Adrenal gland (tissue), 5 donors: ENCODE results near the gene SYNDIG1.

Experiments
- POLR2A ChIP-seq, 2 donors: fragments of 450-650 bp; IDR thresholded peaks; one replicate each; pipeline ENCODE4 v1.6.1; 2017; ENCODE audit warnings: antibody characterized with exemption in 2 of 2, mild to moderate bottlenecking in 2 of 2, moderate library complexity in 1 of 2
- TF ChIP-seq, protein P1 (sequence below), 6 experiments: fragments of 450-650 bp in 4 of 6; fragments of 200-600 bp in 2 of 6; sonication (generic) in 1 of 6; IDR thresholded peaks; 1 replicate in 5 of 6; 2 replicates in 1 of 6; pipeline versions ENCODE4 v1.5.1 to v1.8.0; 2016 to 2021; ENCODE audit warnings: antibody characterized with exemption in 6 of 6, mild to moderate bottlenecking in 2 of 6, moderate library complexity in 1 of 6
- donor health status: DM: no; HTN: no; CAD: no.

DNA sequence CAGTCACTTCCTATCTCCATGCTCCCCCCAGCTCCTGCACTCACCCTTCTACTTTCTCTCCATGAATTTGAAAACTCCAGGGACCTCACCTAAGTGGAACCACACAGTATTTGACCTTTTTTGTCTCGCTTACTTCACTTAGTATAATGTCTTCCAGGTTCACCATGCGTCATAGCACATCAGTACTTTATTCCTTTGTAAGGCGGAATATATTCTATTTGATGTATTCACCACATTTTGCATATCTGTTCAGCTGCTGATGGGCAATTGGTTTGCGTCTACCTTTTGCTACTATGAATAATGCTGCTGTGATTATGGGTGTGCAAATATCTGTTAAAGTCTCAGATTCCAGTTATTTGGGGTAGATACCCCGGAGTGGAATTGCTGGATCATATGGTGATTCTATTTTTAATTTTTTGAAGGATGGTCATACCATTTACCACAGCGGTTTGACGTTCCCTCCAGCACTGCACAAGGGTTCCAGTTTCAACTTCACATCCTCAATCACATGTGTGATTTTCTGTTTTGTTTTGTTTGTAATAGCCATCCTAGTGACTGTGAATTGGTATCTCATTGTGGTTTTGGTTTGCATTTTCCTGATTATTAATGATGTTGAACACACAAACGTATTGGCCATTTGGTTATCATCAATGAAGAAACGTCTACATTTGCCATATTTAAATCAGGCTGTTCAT, 20.3 kb upstream of the SYNDIG1 start:
- TF ChIP-seq, protein P1, sequence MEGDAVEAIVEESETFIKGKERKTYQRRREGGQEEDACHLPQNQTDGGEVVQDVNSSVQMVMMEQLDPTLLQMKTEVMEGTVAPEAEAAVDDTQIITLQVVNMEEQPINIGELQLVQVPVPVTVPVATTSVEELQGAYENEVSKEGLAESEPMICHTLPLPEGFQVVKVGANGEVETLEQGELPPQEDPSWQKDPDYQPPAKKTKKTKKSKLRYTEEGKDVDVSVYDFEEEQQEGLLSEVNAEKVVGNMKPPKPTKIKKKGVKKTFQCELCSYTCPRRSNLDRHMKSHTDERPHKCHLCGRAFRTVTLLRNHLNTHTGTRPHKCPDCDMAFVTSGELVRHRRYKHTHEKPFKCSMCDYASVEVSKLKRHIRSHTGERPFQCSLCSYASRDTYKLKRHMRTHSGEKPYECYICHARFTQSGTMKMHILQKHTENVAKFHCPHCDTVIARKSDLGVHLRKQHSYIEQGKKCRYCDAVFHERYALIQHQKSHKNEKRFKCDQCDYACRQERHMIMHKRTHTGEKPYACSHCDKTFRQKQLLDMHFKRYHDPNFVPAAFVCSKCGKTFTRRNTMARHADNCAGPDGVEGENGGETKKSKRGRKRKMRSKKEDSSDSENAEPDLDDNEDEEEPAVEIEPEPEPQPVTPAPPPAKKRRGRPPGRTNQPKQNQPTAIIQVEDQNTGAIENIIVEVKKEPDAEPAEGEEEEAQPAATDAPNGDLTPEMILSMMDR (IDR thresholded peaks at IDR 0.05), result no peak
- TF ChIP-seq POLR2A (IDR thresholded peaks at IDR 0.05), result no peak
